ENCODE results near the gene ARSD. TPM values are rescaled to one million over a fixed set of nuclear protein-coding genes. Genes with fewer than 3 reads are reported as not detected.

Gene ARSD
- total RNA-seq, 2 donors from 2014 or later: 57.1 to 85.0 TPM

DNA sequence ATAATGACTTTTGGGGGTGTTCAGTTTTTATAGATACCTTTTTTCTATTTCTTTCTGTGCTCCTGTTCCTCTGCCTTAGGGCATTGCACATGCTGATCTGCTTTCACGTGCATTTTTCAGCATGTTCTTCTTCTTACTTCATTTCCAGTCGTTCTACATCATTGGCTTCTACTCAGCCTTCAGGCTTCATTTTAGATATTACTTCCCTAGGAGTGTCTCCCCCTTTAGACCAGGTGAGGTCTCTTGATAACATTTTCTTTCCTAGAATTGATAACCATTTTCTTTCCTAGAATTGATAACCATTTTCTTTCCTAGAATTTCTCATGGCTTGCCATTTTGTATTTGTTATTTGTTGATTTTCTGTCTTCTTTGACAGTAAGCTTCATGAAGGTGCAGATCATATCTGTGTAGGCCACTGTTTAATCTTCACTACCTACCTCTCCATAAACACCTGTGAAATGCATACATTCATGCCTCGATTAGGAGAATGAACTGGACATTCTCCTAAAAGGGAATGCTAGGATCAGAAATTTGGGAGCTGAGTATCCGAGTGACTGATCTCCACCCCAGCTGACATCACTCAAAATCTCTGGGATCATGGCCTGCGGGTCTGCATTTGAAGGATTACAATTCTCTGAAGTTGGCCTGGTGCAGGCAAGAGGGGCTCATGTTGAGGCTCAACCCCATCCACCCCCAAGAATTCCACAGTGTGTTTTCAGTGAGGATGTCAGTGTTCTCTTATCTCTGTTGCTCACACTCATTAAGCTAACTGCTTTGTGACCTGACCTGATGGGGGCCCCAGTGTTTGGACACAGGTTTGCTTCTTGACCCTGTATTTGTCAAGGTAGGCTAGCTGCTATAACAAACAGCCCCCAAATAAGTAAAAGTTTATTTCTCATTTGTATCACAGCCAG is 54.7 kb downstream of the ARSD start:
- intact Hi-C loops (cut with DNase I): loop anchor here (10.0 kb wide), 1 partner anchor 160 kb away; no protein-coding TSS in a partner anchor
- Histone ChIP-seq H3K27me3 (no peaks in the 10 kb centered on the region), H3K36me3 (replicated peaks in 1 of 2; ENCODE audit: insufficient read depth in 1 of 2, low read depth in 2 of 2) (no peaks in the 10 kb centered on the region), H3K4me3 (no peak overlapping the region), H3K4me1 (no peaks in the 10 kb centered on the region), H3K9me3 (no peaks in the 10 kb centered on the region), H3K27ac (no peak overlapping the region)
- WGBS, 2 donors: 72 to 93% methylated on average over 3 to 5 of the region's 5 CpGs
- DNase-seq (no peak), ATAC-seq (no peak)
- no peak for TF ChIP-seq POLR2A (IDR thresholded peaks at IDR 0.05)
- TF ChIP-seq, protein P1, sequence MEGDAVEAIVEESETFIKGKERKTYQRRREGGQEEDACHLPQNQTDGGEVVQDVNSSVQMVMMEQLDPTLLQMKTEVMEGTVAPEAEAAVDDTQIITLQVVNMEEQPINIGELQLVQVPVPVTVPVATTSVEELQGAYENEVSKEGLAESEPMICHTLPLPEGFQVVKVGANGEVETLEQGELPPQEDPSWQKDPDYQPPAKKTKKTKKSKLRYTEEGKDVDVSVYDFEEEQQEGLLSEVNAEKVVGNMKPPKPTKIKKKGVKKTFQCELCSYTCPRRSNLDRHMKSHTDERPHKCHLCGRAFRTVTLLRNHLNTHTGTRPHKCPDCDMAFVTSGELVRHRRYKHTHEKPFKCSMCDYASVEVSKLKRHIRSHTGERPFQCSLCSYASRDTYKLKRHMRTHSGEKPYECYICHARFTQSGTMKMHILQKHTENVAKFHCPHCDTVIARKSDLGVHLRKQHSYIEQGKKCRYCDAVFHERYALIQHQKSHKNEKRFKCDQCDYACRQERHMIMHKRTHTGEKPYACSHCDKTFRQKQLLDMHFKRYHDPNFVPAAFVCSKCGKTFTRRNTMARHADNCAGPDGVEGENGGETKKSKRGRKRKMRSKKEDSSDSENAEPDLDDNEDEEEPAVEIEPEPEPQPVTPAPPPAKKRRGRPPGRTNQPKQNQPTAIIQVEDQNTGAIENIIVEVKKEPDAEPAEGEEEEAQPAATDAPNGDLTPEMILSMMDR (IDR thresholded peaks at IDR 0.05): no peak

- TF ChIP-seq POLR2A (IDR thresholded peaks at IDR 0.05): no peak
- TF ChIP-seq, protein P1 (IDR thresholded peaks at IDR 0.05): no peak
- Histone ChIP-seq H3K9me3 (no peaks in the 10 kb centered on the region), H3K36me3 (replicated peaks in 1 of 2; ENCODE audit: insufficient read depth in 1 of 2, low read depth in 2 of 2) (no peaks in the 10 kb centered on the region), H3K27ac (no peak overlapping the region), H3K4me1 (no peaks in the 10 kb centered on the region), H3K27me3 (no peaks in the 10 kb centered on the region), H3K4me3 (no peak overlapping the region)
- no peak for ATAC-seq
- 92 to 97% methylated on average over 7 of the region's 7 CpGs for WGBS, 2 donors
- intact Hi-C loops (cut with DNase I): loop anchor here (10.0 kb wide), 1 partner anchor 162 kb away; no protein-coding TSS in a partner anchor
- no peak for DNase-seq
These were observed 56.4 kb downstream of the ARSD start for GRCh38 chrX:2872671-2873277.

DNA sequence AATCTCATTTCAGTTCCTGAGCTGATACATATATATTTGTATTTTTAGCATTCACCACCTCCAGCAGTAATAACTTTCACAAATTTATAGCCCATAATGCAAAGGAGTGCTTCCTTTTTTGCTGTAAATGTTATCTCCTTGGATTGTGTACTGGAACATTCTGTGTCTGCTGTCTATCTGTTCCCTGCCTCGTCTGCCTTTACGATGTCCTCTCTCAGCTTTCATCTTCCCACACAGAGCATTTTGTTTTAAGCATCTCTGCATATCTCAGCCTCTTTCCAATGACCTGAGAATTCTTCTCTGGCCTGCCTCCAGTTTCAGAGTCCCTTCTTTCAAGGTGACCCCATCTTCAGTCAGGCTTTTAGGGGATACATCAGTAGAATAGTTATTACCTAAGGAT is 57.3 kb downstream of the ARSD start:
- ATAC-seq (no peak), DNase-seq (no peak)
- TF ChIP-seq POLR2A (IDR thresholded peaks at IDR 0.05): no peak
- TF ChIP-seq, protein P1 (IDR thresholded peaks at IDR 0.05): no peak
- Histone ChIP-seq H3K36me3 (replicated peaks in 1 of 2; ENCODE audit: insufficient read depth in 1 of 2, low read depth in 2 of 2) (no peaks in the 10 kb centered on the region), H3K9me3 (no peaks in the 10 kb centered on the region), H3K27ac (no peak overlapping the region), H3K4me1 (no peaks in the 10 kb centered on the region), H3K4me3 (no peak overlapping the region), H3K27me3 (no peaks in the 10 kb centered on the region)
- 71 to 79% methylated on average over 2 of the region's 2 CpGs for WGBS, 2 donors
- intact Hi-C loops (cut with DNase I): loop anchor here (10.0 kb wide), 1 partner anchor 163 kb away; no protein-coding TSS in a partner anchor

GRCh38 chrX:2870650-2871049 is 58.5 kb downstream of the ARSD start:
- no peak for DNase-seq
- H3K9me3 ChIP-seq: no peaks in the 10 kb centered on the region
- H3K4me1 ChIP-seq: no peaks in the 10 kb centered on the region
- no peak for TF ChIP-seq POLR2A (IDR thresholded peaks at IDR 0.05)
- TF ChIP-seq, protein P1 (IDR thresholded peaks at IDR 0.05): no peak
- no peak overlapping the region for H3K27ac ChIP-seq
- no peaks in the 10 kb centered on the region for H3K27me3 ChIP-seq
- intact Hi-C loops (cut with DNase I): loop anchor here (10.0 kb wide), 1 partner anchor 164 kb away; no protein-coding TSS in a partner anchor
- no peak for ATAC-seq
- no peaks in the 10 kb centered on the region for H3K36me3 ChIP-seq (replicated peaks in 1 of 2; ENCODE audit: insufficient read depth in 1 of 2, low read depth in 2 of 2)
- no peak overlapping the region for H3K4me3 ChIP-seq
